HepG2 (cell line): ENCODE measurements around the gene TMEM31. TPM values are rescaled to one million over a fixed set of nuclear protein-coding genes. Genes with fewer than 3 reads are reported as not detected.
A peak's percentile ranks its signal among the peaks of the same experiment; 100 is the strongest.

Experiments
- AGO1 ChIP-seq: fragments of 200-400 bp; formaldehyde crosslinking; IDR thresholded peaks from 2 replicates; pipeline ENCODE4 v1.6.1; 2017; ENCODE audit warnings: mild to moderate bottlenecking, low read depth, low read length, moderate library complexity; ENCODE audit not compliant: poor library complexity, severe bottlenecking
- DMAP1 ChIP-seq: IDR thresholded peaks from 2 replicates; pipeline ENCODE4 v1.6.1; 2016
- FUBP1 ChIP-seq: sonication (generic); formaldehyde crosslinking; IDR thresholded peaks from 2 replicates; pipeline ENCODE4 v1.5.1; 2020; ENCODE audit warnings: missing genetic modification reagents, mild to moderate bottlenecking, borderline replicate concordance
- HMGXB4 ChIP-seq, 2 experiments: sonication (generic) in 1 of 2; formaldehyde crosslinking in 1 of 2; IDR thresholded peaks; 2 replicates each; pipeline versions ENCODE4 v1.4.0 to v1.6.1; 2018 to 2020; ENCODE audit warnings: missing genetic modification reagents in 2 of 2, borderline replicate concordance in 1 of 2, low read depth in 1 of 2, mild to moderate bottlenecking in 1 of 2, missing biosample characterization in 1 of 2
- MLXIP ChIP-seq: sonication (generic); formaldehyde crosslinking; IDR thresholded peaks from 2 replicates; pipeline ENCODE4 v1.9.0; 2021; ENCODE audit warnings: missing genetic modification reagents, borderline replicate concordance
- MTA1 ChIP-seq: sonication (generic); formaldehyde crosslinking; IDR thresholded peaks from 2 replicates; pipeline ENCODE4 v1.4.0; 2020; ENCODE audit warnings: missing genetic modification reagents, mild to moderate bottlenecking, borderline replicate concordance
- RXRA ChIP-seq: sonication (generic); formaldehyde crosslinking; IDR thresholded peaks from 2 replicates; pipeline ENCODE4 v1.5.1; 2020; ENCODE audit warnings: missing genetic modification reagents
- SOX6 ChIP-seq, 2 experiments: fragments of 450-650 bp in 1 of 2; sonication (generic) in 1 of 2; formaldehyde crosslinking in 1 of 2; IDR thresholded peaks; 2 replicates each; pipeline versions ENCODE4 v1.4.0 to v1.6.1; 2017 to 2020; ENCODE audit warnings: antibody characterized with exemption in 1 of 2, mild to moderate bottlenecking in 1 of 2, missing genetic modification reagents in 1 of 2
- TFE3 ChIP-seq: IDR thresholded peaks from 2 replicates; pipeline ENCODE4 v1.6.1; 2016
- ZBED4 ChIP-seq: sonication (generic); formaldehyde crosslinking; IDR thresholded peaks from 2 replicates; pipeline ENCODE4 v1.4.0; 2020; ENCODE audit warnings: missing genetic modification reagents, borderline replicate concordance
- ZNF547 ChIP-seq: sonication (generic); formaldehyde crosslinking; IDR thresholded peaks from 2 replicates; pipeline ENCODE4 v1.5.1; 2020; ENCODE audit warnings: mild to moderate bottlenecking, missing genetic modification reagents
- ZNF619 ChIP-seq: sonication (generic); formaldehyde crosslinking; IDR thresholded peaks from 2 replicates; pipeline ENCODE4 v1.4.0; 2020; ENCODE audit warnings: mild to moderate bottlenecking, missing genetic modification reagents
- ZNF784 ChIP-seq: sonication (generic); formaldehyde crosslinking; IDR thresholded peaks from 2 replicates; pipeline ENCODE4 v1.5.1; 2020; ENCODE audit warnings: missing genetic modification reagents, mild to moderate bottlenecking, borderline replicate concordance
- polyA plus RNA-seq, 8 experiments: library from polyadenylated mRNA; depleted of rRNA in 3 of 8; stranded (reverse) in 7 of 8; unstranded in 1 of 8; fragments of >200 nt; fragmentation: Illumina TruSeq in 4 of 8; extraction: Trizol in 4 of 8; gene quantifications; 2 replicates each; pipeline versions ENCODE4 v1.2.1 to v1.2.3, GENCODE V29; 2011 to 2016; ENCODE audit warnings: low read depth in 4 of 8, missing spikeins in 1 of 8, mixed read lengths in 1 of 8; ENCODE audit not compliant: insufficient read depth in 1 of 8
- total RNA-seq, 5 experiments: library from RNA; depleted of rRNA; stranded (reverse); fragments of >200 nt; fragmentation: Illumina TruSeq; extraction: Trizol; gene quantifications; 2 replicates each; pipeline ENCODE4 v1.2.3, GENCODE V29; 2016; ENCODE audit warnings: low read depth in 1 of 5

Gene TMEM31
- total and polyA plus RNA-seq, 2 of the 13 experiments (the other 11 are each of a cell fraction or from before 2014, with no cell fraction given) = 0.16 TPM; not detected in 1

GRCh38 chrX:103686199-103687072, 24.3 kb upstream of the TMEM31 start, which contains the start of gene MORF4L2 (continued):
- TF ChIP-seq ZNF784 (CRISPR knock-in tag) (no peak), MLXIP (no peak), FUBP1 (CRISPR knock-in tag) (no peak), HMGXB4 (CRISPR knock-in tag; IDR thresholded peaks at IDR 0.05; ENCODE audit: borderline replicate concordance in 1 of 2, low read depth in 1 of 2) (no peak), ZNF547 (CRISPR knock-in tag) (no peak), ZNF619 (CRISPR knock-in tag) (no peak), RXRA (no peak), MTA1 (no peak), TFE3 (CRISPR knock-in tag) (no peak), SOX6 (IDR thresholded peaks at IDR 0.05) (no peak), SOX6 (CRISPR knock-in tag; IDR thresholded peaks at IDR 0.05) (peak; percentile 43; the same call in 1 of the 2 replicates), AGO1 (no peak), ZBED4 (CRISPR knock-in tag) (no peak), DMAP1 (CRISPR knock-in tag) (no peak)
